Neuronal stem cell (in vitro differentiated cells): ENCODE measurements around the gene PALM.

Experiments used
- DNase-seq: peaks from one replicate; pipeline ENCODE4 v3.0.0-alpha.2; 2013; ENCODE audit warnings: low spot score
- H2AFZ ChIP-seq: one replicate; pipeline ENCODE4 v1.6.1; 2013; ENCODE audit warnings: mild to moderate bottlenecking, low read length, inconsistent platforms
- H2AK5ac ChIP-seq: 2 replicates; pipeline ENCODE4 v1.6.1; 2013; ENCODE audit warnings: low read depth, mild to moderate bottlenecking, inconsistent platforms, low read length, moderate library complexity, mixed read lengths
- H2BK120ac ChIP-seq: 2 replicates; pipeline ENCODE4 v1.6.1; 2013; ENCODE audit warnings: low read depth, mild to moderate bottlenecking, inconsistent platforms, low read length, moderate library complexity, mixed read lengths
- H2BK12ac ChIP-seq: one replicate; pipeline ENCODE4 v1.6.1; 2013; ENCODE audit warnings: low read length, inconsistent platforms
- H2BK15ac ChIP-seq: 2 replicates; pipeline ENCODE4 v1.6.1; 2013; ENCODE audit warnings: mild to moderate bottlenecking, low read length, inconsistent platforms, mixed read lengths
- H2BK5ac ChIP-seq: one replicate; pipeline ENCODE4 v1.6.1; 2013; ENCODE audit warnings: inconsistent platforms, mild to moderate bottlenecking, low read length, moderate library complexity
- H3K14ac ChIP-seq: one replicate; pipeline ENCODE4 v1.6.1; 2013; ENCODE audit warnings: low read length, inconsistent platforms
- H3K18ac ChIP-seq: 2 replicates; pipeline ENCODE4 v1.6.1; 2013; ENCODE audit warnings: low read length, inconsistent platforms
- H3K23ac ChIP-seq: 2 replicates; pipeline ENCODE4 v1.6.1; 2013; ENCODE audit warnings: low read depth, mild to moderate bottlenecking, mixed read lengths, low read length, inconsistent platforms; ENCODE audit not compliant: poor library complexity
- H3K27ac ChIP-seq: replicated peaks from 3 replicates; pipeline ENCODE4 v1.5.1; 2013; ENCODE audit warnings: low read length, inconsistent platforms
- H3K27me3 ChIP-seq, 3 experiments: 2 replicates each; pipeline ENCODE4 v1.6.1; 2013; ENCODE audit warnings: low read length in 3 of 3, mild to moderate bottlenecking in 2 of 3, inconsistent platforms in 1 of 3, low read depth in 1 of 3, mixed read lengths in 1 of 3, moderate library complexity in 1 of 3; ENCODE audit not compliant: control insufficient read depth in 3 of 3, insufficient read depth in 3 of 3
- H3K36me3 ChIP-seq, 2 donors: replicated peaks in 1 of 2; 2 replicates each; pipeline ENCODE4 v1.6.1; 2013; ENCODE audit warnings: low read length in 2 of 2; ENCODE audit not compliant: control insufficient read depth in 2 of 2, insufficient read depth in 2 of 2
- H3K4ac ChIP-seq: 2 replicates; pipeline ENCODE4 v1.6.1; 2013; ENCODE audit warnings: inconsistent platforms, mild to moderate bottlenecking, low read length, moderate library complexity
- H3K4me1 ChIP-seq, 2 donors: 1 replicate in 1 of 2; 2 replicates in 1 of 2; pipeline ENCODE4 v1.6.1; 2013; ENCODE audit warnings: low read length in 2 of 2, low read depth in 1 of 2; ENCODE audit not compliant: control insufficient read depth in 2 of 2, insufficient read depth in 1 of 2
- H3K4me2 ChIP-seq: one replicate; pipeline ENCODE4 v1.6.1; 2013; ENCODE audit warnings: mild to moderate bottlenecking, low read length, inconsistent platforms; ENCODE audit not compliant: insufficient read depth, poor library complexity, severe bottlenecking
- H3K4me3 ChIP-seq, 2 donors: 2 replicates each; pipeline ENCODE4 v1.5.1; 2013; ENCODE audit warnings: low read length in 2 of 2, mild to moderate bottlenecking in 2 of 2, inconsistent platforms in 1 of 2, moderate library complexity in 1 of 2
- H3K79me1 ChIP-seq: one replicate; pipeline ENCODE4 v1.6.1; 2013; ENCODE audit warnings: low read depth, mild to moderate bottlenecking, inconsistent platforms, low read length, moderate library complexity
- H3K9ac ChIP-seq: one replicate; pipeline ENCODE4 v1.6.1; 2013; ENCODE audit warnings: mild to moderate bottlenecking, low read depth, low read length, inconsistent platforms; ENCODE audit not compliant: poor library complexity
- H3K9me3 ChIP-seq, 2 donors: replicated peaks in 1 of 2; 2 replicates each; pipeline versions ENCODE3 to v1.6.1; 2013; ENCODE audit warnings: low read length in 2 of 2, mild to moderate bottlenecking in 2 of 2, inconsistent platforms in 1 of 2, low read depth in 1 of 2, mixed read lengths in 1 of 2, moderate library complexity in 1 of 2; ENCODE audit not compliant: control insufficient read depth in 2 of 2, insufficient read depth in 1 of 2
- H4K8ac ChIP-seq: one replicate; pipeline ENCODE4 v1.6.1; 2013; ENCODE audit warnings: low read depth, mild to moderate bottlenecking, inconsistent platforms, low read length, moderate library complexity
- H4K91ac ChIP-seq: one replicate; pipeline ENCODE4 v1.6.1; 2013; ENCODE audit warnings: low read length, low read depth, mild to moderate bottlenecking, inconsistent platforms; ENCODE audit not compliant: poor library complexity
- WGBS, 2 donors: extraction: QIAGEN DNeasy Blood & Tissue Kit; methylation state at CpG; one replicate each; pipeline ENCODE4 v1.1.7; 2013; ENCODE audit warnings: missing lambda C conversion rate in 2 of 2, mixed read lengths in 1 of 2; ENCODE audit not compliant: insufficient read length in 2 of 2, insufficient replicate concordance in 1 of 2; ENCODE audit errors: extremely low coverage in 2 of 2; 5-methylcytosine and 5-hydroxymethylcytosine counted together

The PALM gene

GRCh38 chr19:677601-678436, 30.9 kb upstream of the PALM start:
- no peak overlapping the region for H3K4me3 ChIP-seq
- DNase-seq: no peak

DNA sequence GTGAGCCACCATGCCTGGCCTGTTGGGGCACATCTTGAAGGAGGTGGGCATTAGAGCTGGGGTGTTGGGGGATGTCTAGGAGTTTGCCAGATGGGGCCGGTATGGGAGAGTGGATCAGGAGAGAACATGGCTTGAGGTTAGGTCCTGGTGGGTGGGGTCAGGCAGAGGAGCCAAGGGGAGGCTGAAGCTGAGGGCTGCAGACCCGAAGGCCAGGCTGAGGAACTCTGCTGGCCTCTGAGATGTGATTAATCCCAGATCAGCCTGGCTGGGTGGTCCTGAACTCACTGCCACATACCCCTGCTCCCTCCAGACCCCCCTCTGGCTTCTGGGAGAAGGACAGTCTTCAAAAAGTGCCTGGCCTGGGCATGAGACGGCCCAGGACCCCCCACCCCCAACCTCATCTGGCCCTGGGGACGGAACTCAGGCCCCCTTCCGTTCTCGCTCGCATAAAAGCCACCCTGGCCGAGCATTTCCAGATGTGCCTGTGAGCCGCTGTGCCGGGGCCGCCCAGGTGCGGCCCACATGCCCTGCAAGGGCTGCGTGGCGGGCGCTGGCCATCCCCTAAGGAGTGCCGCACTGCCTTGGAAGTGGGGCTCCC, 29.8 kb upstream of the PALM start:
- no CpG with 5 or more reads among the region's 16 CpGs for WGBS, 2 donors

More at GRCh38 chr19:677601-678436, 30.9 kb upstream of the PALM start:
- Histone ChIP-seq H2BK120ac (no peak overlapping the region), H3K36me3 (no peaks in the 10 kb centered on the region), H3K4me1 (peaks cover 14 to 25% of the 10 kb centered on the region in 2 donors), H3K23ac (no peak overlapping the region), H2BK5ac (no peak overlapping the region), H2BK15ac (peak overlapping the region; percentile 67), H3K79me1 (peaks cover 6% of the 10 kb centered on the region), H3K9me3 (no peaks in the 10 kb centered on the region), H2AFZ (no peak overlapping the region), H3K14ac (peak overlapping the region; percentile 56), H3K27ac (no peak overlapping the region), H3K4ac (no peak overlapping the region), H3K18ac (no peak overlapping the region), H2AK5ac (peak overlapping the region; percentile 74), H3K9ac (peak overlapping the region; percentile 77), H3K4me2 (no peak overlapping the region), H4K8ac (no peak overlapping the region), H2BK12ac (no peak overlapping the region), H3K27me3 (peaks cover 2 to 18% (median 18%) of the 10 kb centered on the region in 3 experiments), H4K91ac (no peak overlapping the region)
- WGBS, 2 donors: no CpG with 5 or more reads among the region's 22 CpGs

GRCh38 chr19:679418-680286, 29.1 kb upstream of the PALM start:
- DNase-seq: no peak
- Histone ChIP-seq H3K9ac (peak overlapping the region; percentile 99), H3K4ac (no peak overlapping the region), H3K18ac (peak overlapping the region; percentile 99), H4K91ac (peak overlapping the region; percentile 85), H2BK5ac (peak overlapping the region; percentile 57), H3K4me1 (peaks cover 14 to 18% of the 10 kb centered on the region in 2 donors), H2BK12ac (no peak overlapping the region), H3K9me3 (no peaks in the 10 kb centered on the region), H2BK120ac (peak overlapping the region; percentile 87), H3K27ac (peak overlapping the region; percentile 89), H3K36me3 (no peaks in the 10 kb centered on the region), H3K79me1 (peaks cover 6% of the 10 kb centered on the region), H3K4me3 (peak overlapping the region; percentile 71 to 97), H2AK5ac (peak overlapping the region; percentile 23), H4K8ac (no peak overlapping the region), H3K4me2 (peak overlapping the region; percentile 84), H3K14ac (peak overlapping the region; percentile 99), H2AFZ (peak overlapping the region; percentile 92), H3K27me3 (peaks cover 2 to 18% (median 14%) of the 10 kb centered on the region in 3 experiments), H2BK15ac (no peak overlapping the region), H3K23ac (peak overlapping the region; percentile 97)
- WGBS, 2 donors: no CpG with 5 or more reads among the region's 69 CpGs

More for the DNA sequence above, 29.8 kb upstream of the PALM start:
- no peak overlapping the region for H3K27ac ChIP-seq
- H3K23ac ChIP-seq: no peak overlapping the region
- no peak overlapping the region for H3K9ac ChIP-seq
- H4K8ac ChIP-seq: no peak overlapping the region
- H3K4me1 ChIP-seq: peaks cover 14 to 23% of the 10 kb centered on the region in 2 donors
- H2AFZ ChIP-seq: no peak overlapping the region
- peak overlapping the region; percentile 22 for H3K18ac ChIP-seq
- H2AK5ac ChIP-seq: peak overlapping the region; percentile 23
- peak overlapping the region; percentile 84 for H3K4me2 ChIP-seq
- no peak overlapping the region for H2BK5ac ChIP-seq
- no peak overlapping the region for H2BK12ac ChIP-seq
- peaks cover 2 to 18% (median 15%) of the 10 kb centered on the region in 3 experiments for H3K27me3 ChIP-seq
- H3K36me3 ChIP-seq: no peaks in the 10 kb centered on the region
- H3K79me1 ChIP-seq: peaks cover 6% of the 10 kb centered on the region
- H3K4me3 ChIP-seq: peak overlapping the region in 1 of 2 donors; percentile 71
- no peak overlapping the region for H3K14ac ChIP-seq
- H3K4ac ChIP-seq: no peak overlapping the region
- H4K91ac ChIP-seq: no peak overlapping the region
- no peak overlapping the region for H2BK120ac ChIP-seq
- no peak overlapping the region for H2BK15ac ChIP-seq
- no peaks in the 10 kb centered on the region for H3K9me3 ChIP-seq
- no peak for DNase-seq
